Putamen (tissue), 1 donor: Measurements from ENCODE around the gene MATK.

Source experiments
- DNase-seq: peaks from one replicate; pipeline ENCODE4 v3.0.0-alpha.2; 2016; ENCODE audit warnings: low spot score

Gene MATK

DNA sequence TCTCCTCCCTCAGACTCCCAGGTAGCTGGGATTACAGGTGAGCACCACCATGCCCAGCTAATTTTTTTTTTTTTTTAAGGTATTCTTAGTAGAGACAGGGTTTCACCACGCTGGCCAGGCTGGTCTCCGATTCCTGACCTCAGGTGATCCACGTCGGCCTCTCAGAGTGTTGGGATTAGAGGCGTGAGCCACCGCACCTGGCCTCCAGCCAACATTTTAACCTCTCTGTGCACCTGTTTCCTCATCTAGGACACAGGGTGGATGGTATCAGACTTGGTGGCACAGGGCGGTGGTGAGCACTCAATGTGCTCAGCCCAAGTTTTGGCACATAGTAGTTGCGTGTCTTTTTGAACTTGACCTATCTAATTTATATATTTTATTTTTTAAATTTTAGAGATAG, 37.2 kb downstream of the MATK start:
- no peak for DNase-seq

GRCh38 chr19:3746371-3747056, 39.7 kb downstream of the MATK start:
- DNase-seq, result no peak

- no peak for DNase-seq
These were observed 40.7 kb downstream of the MATK start for GRCh38 chr19:3745363-3746045.

DNA sequence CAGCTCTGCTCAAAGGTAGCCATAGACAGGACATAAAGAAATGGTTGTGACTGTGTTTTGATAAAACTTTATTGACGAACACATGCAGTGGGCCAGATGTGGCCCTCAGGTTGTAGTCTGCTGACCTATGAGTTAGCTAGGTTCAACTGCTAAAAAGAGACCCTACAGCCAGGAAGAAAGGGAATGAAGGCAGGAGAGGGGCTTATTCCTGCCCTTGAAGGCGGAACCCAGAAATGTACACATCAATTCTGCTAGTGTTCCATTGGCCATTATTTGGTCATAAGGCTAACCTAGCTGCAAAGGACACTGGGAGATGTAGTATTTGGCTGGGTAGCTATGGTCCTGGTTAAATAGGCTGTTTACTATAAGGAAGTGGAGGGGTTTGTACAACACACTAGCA, 42.7 kb downstream of the MATK start:
- DNase-seq, result no peak

DNA sequence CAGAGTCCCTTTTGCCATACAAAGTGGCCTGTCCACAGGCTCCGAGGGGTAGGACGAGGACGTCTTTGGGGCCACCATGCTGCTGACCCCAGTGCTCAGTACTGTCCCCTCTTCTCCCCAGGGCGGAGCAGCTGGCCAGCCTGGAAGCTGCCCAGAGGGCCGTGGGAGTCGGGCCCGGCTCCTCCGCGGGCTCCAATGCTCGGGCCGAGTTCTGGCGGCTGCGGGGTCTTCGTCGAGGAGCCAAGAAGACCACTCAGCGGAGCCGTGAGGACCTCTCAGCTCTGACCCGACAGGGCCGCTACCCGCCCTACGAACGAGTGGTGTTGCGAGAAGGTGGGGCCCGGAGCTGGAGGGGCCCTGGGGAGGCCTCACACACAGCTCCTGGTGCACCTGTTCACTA, 45.8 kb downstream of the MATK start:
- no peak for DNase-seq

DNA sequence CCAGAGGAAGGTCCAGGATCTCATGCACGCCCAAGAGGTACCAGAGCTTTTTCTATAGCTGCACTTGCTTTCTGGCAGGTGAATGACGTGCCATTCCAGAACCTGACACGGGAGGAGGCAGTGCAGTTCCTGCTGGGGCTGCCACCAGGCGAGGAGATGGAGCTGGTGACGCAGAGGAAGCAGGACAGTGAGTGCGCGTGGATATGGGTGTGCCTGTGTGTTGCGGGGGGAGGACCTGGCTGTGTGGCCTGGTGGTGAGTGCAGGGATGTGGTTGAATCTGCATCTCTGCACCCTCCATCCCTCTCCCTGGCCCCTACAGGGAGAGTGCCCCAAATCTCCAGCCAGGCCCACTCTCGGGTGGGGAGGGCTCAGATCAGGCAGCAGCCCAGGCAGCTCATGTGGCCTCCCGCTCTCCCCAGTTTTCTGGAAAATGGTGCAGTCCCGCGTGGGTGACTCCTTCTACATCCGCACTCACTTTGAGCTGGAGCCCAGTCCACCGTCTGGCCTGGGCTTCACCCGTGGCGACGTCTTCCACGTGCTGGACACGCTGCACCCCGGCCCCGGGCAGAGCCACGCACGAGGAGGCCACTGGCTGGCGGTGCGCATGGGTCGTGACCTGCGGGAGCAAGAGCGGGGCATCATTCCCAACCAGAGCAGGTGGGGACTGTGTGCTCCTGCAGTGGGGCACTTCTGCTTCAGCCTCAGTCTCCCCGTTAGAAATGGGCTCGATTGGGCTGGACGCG, 47.5 kb downstream of the MATK start:
- no peak for DNase-seq

DNA sequence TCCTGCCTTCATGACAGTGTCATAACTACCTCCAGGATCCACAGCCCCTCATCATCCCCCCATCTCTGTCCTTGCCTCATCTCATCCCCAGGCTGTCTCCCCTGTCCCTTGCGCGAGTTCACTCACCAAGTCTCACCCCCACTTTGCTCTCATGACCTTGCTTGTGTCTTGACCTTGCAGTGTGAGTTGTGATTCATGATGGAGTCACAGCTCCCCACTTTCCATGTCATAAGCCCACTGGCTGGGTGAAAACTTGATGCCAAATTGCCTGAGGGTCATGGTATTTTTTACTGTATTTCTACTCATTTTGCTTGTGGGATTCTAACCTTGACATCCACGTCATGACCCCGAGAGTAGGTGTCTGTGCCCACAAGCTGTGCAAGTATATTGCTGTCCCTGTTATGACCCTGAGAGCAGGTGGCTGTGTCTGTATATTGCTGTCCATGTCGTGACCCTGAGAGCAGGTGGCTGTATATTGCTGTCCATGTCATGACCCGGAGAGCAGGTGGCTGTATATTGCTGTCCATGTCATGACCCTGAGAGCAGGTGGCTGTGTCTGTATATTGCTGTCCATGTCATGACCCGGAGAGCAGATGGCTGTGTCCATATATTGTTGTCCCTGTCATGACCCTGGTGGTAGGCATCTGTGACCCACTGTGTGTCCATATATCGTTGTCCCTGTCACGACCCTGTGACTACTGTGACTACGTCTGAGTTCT, 48.5 kb downstream of the MATK start:
- no peak for DNase-seq

GRCh38 chr19:3736106-3736724, 50.0 kb downstream of the MATK start:
- no peak for DNase-seq

DNA sequence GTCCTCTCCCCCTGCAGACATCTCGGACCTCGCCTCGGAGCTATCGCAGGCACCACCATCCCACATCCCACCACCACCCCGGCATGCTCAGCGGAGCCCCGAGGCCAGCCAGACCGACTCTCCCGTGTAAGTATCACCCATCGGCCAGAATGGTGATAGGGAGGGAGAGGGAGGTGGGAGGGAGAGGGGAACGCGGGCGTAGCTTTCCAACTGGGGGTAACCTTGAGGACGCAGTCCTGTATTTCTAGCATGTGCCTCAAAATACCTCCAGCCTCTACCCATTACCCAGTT, 51.9 kb downstream of the MATK start:
- no peak for DNase-seq

DNA sequence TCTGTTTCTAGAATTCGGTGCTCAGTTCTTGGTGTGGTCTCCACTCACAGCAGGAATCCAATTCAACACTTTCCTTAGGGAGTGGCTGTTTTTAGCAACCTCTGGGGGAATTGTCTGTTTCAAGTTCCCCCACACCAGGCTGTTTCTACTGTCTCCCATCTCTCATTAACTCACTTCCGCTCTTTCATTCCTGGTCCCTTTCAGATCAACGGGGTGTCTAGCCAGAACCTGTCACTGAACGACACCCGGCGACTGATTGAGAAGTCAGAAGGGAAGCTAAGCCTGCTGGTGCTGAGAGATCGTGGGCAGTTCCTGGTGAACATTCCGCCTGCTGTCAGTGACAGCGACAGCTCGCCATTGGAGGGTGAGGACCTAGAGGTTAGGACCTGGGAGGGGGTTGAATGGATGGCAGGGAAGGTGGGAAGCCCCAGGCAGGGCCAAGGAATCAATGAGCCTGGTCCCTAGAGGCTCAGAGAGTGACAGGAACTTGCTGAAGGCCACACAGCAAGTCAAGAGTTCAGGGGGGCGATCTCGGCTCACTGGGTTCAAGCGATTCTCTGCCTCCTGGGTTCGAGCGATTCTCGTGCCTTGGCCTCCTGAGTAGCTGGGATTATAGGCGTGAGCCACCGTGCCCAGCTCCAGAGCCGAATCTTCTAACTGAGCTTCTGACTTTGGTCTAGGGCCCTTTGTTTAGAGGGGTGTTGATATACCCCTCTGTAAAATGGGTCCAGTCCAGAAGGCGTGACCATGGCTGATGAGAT, 52.5 kb downstream of the MATK start:
- no peak for DNase-seq

GRCh38 chr19:3732108-3732507, 54.1 kb downstream of the MATK start:
- no peak for DNase-seq

GRCh38 chr19:3730457-3730958, 55.7 kb downstream of the MATK start:
- DNase-seq, result no peak
